ENCODE measurements around the gene SORCS2.

The SORCS2 gene

DNA sequence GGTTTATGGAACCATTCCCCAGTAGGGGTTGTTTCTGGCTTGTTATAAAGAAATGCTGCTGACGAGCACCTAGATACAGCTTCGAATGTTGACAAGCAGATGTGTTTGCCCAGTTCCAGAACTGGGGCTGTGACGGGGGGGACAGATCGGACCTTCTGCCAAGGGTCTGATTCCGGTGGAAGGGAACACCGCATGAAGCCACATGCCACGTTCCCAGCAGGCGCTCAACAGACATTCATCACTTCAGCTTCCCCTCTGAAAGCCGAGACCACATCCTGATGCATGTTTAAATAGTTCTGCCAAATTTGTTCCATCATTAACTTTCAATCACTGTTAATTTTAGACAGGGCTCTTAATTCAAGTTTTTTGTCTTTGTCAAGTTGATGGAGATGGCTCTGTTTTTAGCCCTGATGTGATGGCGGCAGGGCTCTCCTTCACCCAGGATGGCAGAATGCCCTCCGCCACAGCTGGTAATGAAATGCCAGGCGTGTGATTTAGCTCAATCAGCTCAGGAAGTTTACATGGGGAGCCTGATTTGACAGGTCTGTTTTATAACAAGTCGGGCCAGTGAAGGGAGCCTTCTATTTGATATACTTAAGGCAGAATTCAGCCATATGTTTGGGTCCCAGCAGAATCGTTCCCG lies 185.0 kb downstream of the SORCS2 start:
- no peak for DNase-seq (ENCODE audit: low read depth)

DNA sequence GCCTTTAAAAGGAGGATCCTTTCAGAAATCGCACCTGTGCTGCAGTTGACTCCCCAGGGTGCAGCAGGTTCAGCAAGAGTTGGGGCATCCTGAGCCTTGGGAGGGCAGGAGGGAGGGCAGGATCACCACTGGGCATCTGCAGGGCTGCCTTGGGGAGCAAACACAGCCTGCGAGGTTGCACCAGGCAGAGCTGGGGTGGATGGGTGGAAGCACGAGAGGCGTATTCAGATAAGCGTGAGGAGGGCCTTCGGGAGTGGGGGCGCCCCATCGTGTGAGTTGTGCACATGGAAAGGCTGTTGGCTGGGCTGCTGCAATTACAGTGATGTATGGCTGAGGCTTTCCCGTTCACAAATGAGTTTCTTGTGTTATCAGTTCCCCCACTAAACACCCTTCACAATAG lies 186.8 kb downstream of the SORCS2 start:
- DNase-seq (ENCODE audit: low read depth): no peak

DNA sequence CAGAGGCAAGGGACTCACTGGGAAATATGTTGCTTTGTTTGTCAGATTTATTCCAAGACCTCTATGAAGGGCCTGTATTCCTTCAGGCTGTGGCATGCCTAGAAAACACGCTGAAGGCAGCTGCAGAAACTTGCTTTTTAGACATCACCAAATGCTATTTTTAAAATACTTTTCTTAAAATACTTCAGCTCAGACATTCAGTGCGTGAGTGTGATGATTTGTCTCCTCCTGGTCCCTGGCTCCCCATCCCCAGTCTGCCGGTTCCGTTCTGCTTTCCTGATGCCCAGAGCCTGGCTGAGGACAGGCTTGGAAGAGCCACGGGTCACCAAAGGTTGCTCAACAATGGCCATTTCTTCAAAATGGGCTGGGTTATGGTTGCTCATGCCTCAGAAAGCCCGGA lies 187.4 kb downstream of the SORCS2 start:
- DNase-seq (ENCODE audit: low read depth): no peak

- no peak for DNase-seq (ENCODE audit: low read depth)
These were observed 189.0 kb downstream of the SORCS2 start for GRCh38 chr4:7381221-7381889.

DNA sequence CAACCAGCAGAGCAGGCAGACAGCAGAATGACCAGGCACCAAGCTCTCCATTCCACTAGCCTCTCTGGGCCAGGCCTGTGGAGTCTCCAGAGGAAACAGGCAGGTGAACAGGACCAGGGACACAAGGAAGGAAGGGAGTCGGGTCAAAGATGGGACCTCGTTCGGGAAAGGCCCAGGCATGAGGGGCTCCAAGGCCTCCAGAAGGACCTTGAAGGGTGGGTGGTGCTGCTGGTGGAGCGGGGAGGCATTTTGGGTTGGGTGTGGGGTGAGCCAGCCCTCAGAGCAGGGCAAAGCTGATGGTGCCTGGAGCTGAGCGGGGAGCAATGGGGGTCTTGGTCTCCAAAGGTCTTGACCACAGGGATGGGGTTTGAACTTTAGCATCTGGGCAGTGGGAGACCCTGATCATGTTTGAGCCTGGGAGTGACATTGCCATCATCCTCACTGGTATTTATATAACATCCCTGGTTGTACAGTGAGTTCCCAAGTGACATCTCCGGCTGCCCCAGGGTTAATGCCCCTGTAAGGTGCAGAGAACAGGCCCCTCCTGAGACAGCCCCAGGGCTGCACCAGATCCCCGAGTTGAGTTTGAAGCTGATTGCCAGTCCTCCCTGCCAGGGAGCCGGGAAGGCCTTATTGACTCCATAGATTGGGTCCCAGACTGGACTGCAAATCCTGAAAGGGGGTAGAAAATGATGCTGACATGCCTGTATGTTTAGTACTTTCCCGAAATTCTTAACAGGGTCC lies 189.7 kb downstream of the SORCS2 start:
- no peak for DNase-seq (ENCODE audit: low read depth)

- DNase-seq (ENCODE audit: low read depth): no peak
These were observed 190.3 kb downstream of the SORCS2 start for GRCh38 chr4:7382634-7383014.

- no peak for DNase-seq (ENCODE audit: low read depth)
These were observed 190.9 kb downstream of the SORCS2 start for GRCh38 chr4:7383266-7383665.

GRCh38 chr4:7384003-7384928 lies 191.9 kb downstream of the SORCS2 start:
- no peak for DNase-seq (ENCODE audit: low read depth)

GRCh38 chr4:7384929-7385890 lies 192.9 kb downstream of the SORCS2 start:
- DNase-seq (ENCODE audit: low read depth): no peak

DNA sequence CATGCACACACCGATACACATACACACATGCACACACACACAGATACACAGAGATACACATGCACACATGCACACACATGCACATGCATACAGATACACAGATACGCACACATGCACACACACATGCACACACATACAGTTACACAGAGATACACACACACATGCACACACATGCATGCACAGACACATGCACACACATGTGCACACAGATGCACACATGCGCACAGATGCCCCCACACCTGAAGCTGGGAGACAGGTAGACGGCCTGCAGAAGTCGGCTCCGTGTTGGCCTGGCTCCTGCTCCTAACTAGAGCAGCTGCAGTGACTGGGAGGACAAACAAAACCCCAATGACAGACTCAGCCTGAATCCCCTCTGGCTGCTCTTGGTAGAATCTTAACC lies 195.6 kb downstream of the SORCS2 start:
- no peak for DNase-seq (ENCODE audit: low read depth)

DNA sequence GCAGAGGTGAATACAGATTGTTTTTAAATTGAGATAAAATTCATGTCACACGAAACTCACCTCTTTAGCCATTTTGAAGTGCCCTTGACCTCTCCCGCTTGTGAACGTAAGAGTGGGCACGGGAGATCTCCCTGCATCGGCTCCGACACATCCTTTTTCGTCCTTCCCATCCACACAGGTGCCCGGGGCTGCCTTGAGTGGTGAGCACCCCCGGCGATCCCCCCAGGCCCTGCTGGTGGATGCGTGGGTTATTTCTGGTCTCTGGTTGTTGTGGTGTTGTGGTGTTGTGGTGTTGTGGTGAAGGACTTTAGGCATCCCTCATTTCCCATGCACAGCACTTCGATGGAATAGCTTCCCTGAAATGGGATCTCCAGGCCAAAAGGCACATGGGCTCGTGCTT lies 196.3 kb downstream of the SORCS2 start:
- DNase-seq (ENCODE audit: low read depth): no peak

GRCh38 chr4:7389101-7389701 lies 196.9 kb downstream of the SORCS2 start:
- no peak for DNase-seq (ENCODE audit: low read depth)

GRCh38 chr4:7389719-7390118 lies 197.4 kb downstream of the SORCS2 start:
- no peak for DNase-seq (ENCODE audit: low read depth)

DNA sequence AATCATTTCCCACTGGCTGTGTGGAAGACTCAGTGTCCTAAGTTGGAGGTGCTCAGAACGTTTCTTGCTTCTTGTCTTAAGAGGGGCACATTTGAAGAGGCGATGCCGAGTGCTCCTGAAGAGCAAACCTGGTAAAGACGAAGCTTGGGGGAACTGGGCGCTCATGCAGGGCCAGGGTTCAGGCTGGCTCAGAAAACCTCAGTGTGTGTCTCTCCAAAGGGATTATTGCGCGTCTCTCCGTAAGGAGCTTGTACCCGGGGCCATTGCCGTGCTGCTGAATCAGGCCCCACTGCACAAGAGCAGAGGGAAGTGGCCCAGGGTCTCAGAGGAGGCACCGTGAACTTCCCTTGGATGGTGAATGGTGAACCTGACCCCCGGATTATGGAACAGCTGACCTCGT lies 198.0 kb downstream of the SORCS2 start:
- DNase-seq (ENCODE audit: low read depth): no peak

DNA sequence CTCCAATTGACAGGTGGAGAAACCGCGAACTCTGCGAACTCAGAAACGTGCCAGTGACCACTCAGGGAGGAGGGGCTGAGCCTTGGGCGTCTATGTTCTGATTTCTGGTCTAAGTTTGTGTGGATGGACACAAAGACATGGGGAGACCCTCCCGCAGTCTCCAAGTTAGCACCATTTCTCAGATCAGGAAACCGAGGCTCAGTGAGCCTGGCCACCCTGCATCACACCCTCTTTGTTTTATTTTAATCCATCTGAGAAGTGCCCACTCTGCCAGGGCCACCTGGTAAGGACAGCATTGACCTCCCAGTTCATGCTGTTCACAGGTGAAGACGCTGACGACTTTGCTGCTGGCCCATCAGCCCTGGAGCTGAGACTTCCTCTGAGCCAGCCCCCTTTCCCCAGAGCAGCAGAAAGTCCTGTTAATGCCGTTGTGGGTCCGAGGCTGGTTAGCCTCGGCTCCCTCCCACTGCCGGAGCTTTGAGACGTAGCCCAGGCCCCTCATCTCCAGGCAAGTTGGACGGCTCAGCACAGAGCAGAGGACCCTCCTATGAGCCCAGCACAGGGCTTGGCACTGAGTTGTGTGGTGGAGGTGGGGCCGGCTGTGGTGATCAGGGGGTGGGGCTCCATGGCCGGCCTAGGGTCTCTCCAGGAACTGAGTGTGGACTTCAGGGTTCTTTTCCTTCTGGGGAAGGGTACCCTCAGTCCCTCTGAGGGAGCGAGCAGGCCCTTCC lies 198.7 kb downstream of the SORCS2 start:
- no peak for DNase-seq (ENCODE audit: low read depth)

- no peak for DNase-seq (ENCODE audit: low read depth)
These were observed 199.5 kb downstream of the SORCS2 start for GRCh38 chr4:7391637-7392437.

DNA sequence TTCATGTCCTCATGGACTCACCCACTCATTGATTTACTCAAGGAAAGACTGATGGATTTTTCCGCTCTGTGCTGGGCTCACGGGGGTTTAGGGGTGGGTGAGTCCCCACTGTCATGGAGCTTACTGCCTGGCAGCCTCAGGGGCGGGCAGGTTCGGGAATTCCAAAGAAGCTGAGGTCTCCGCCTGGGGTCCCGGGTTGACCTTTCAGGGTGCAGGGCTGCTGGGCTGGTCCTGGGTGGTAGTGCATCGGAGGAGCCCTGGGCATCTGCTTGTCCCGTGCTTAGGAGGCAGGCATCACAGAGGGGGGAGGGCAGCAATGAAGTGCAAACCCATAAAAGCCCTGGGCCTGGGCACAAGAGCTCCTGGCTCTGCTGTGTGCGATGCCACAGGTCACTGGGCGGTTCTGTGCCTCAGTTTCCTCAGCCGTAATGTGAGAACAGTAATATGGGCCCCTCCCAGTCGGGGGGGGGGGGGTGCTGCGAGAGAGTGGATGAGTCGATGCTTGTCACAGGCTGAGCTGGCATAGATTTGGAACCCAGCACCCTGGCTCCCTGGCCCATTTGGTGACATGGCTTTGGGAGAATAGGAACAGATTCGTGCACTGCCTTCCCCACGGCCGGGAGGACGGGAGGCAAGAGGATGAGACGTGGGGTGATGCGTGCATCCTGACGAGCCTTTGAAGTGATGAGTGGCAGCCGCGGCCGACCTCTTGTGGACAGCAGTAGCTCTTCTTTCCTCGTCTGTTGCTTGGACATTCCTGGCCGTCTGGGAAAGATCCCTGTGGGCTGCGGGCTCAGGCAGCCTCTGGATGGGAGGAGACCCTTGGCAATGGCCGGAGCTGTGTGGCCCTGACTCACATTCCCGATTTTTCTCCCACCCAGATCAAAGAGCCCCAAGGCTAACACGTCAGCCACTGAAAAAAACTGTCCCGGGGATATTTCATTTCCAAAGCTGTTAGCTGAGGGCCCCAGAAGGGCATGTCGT lies 200.4 kb downstream of the SORCS2 start:
- no peak for DNase-seq (ENCODE audit: low read depth)

Measured in activated T-helper 1 cell treated with Interleukin-2 at 50 U/mL for 16 hours (primary cell).